GM23248 (cell line): ENCODE results near the gene FNDC3B. TPM values are rescaled to one million over a fixed set of nuclear protein-coding genes. Genes with fewer than 3 reads are reported as not detected.

ENCODE experiments used
- DNase-seq: peaks from one replicate; pipeline ENCODE4 v3.0.0-alpha.2; 2015
- H2AFZ ChIP-seq: fragments of 200-600 bp; sonication (generic); 2 replicates; pipeline ENCODE4 v1.6.1; 2016; ENCODE audit warnings: antibody characterized with exemption
- H3F3A ChIP-seq: fragments of 200-600 bp; sonication (generic); 2 replicates; pipeline ENCODE4 v1.6.1; 2016; ENCODE audit warnings: mild to moderate bottlenecking, antibody characterized with exemption, mixed run types; ENCODE audit not compliant: insufficient read depth
- H3K27ac ChIP-seq: fragments of 200-600 bp; sonication (generic); 2 replicates; pipeline ENCODE4 v1.5.1; 2016; ENCODE audit warnings: mild to moderate bottlenecking
- H3K27me3 ChIP-seq: fragments of 200-600 bp; sonication (generic); replicated peaks from 2 replicates; pipeline ENCODE4 v1.6.1; 2016; ENCODE audit warnings: mild to moderate bottlenecking; ENCODE audit not compliant: insufficient read depth
- H3K36me3 ChIP-seq: fragments of 200-600 bp; sonication (generic); 2 replicates; pipeline ENCODE4 v1.6.1; 2016; ENCODE audit warnings: low read depth, mild to moderate bottlenecking
- H3K4me1 ChIP-seq: fragments of 200-600 bp; sonication (generic); 2 replicates; pipeline ENCODE4 v1.6.1; 2016; ENCODE audit warnings: mild to moderate bottlenecking; ENCODE audit not compliant: insufficient read depth
- H3K4me2 ChIP-seq: fragments of 200-600 bp; sonication (generic); one replicate; pipeline ENCODE4 v1.6.1; 2016; ENCODE audit warnings: mild to moderate bottlenecking; ENCODE audit not compliant: unreplicated experiment
- H3K4me3 ChIP-seq: fragments of 200-600 bp; sonication (generic); 2 replicates; pipeline ENCODE4 v1.5.1; 2016; ENCODE audit warnings: mild to moderate bottlenecking
- H3K79me2 ChIP-seq: fragments of 200-600 bp; sonication (generic); 2 replicates; pipeline ENCODE4 v1.6.1; 2016; ENCODE audit warnings: mild to moderate bottlenecking; ENCODE audit not compliant: insufficient read depth
- H3K9ac ChIP-seq: fragments of 200-600 bp; sonication (generic); 2 replicates; pipeline ENCODE4 v1.6.1; 2016; ENCODE audit warnings: mild to moderate bottlenecking
- H3K9me2 ChIP-seq: fragments of 200-600 bp; sonication (generic); 2 replicates; pipeline ENCODE4 v1.6.1; 2016; ENCODE audit warnings: mixed run types, mild to moderate bottlenecking, moderate library complexity; ENCODE audit not compliant: insufficient read depth
- H3K9me3 ChIP-seq: fragments of 200-600 bp; sonication (generic); one replicate; pipeline ENCODE4 v1.6.1; 2017; ENCODE audit warnings: low read depth
- H4K20me1 ChIP-seq: fragments of 200-600 bp; sonication (generic); 2 replicates; pipeline ENCODE4 v1.6.0; 2016; ENCODE audit not compliant: insufficient read depth
- EZH2 ChIP-seq: fragments of 200-600 bp; sonication (generic); IDR thresholded peaks from 2 replicates; pipeline ENCODE4 v1.6.1; 2018; ENCODE audit warnings: antibody characterized with exemption, mild to moderate bottlenecking; ENCODE audit not compliant: insufficient read depth, poor library complexity, severe bottlenecking
- EZH2phosphoT487 ChIP-seq: fragments of 200-600 bp; sonication (generic); IDR thresholded peaks from 2 replicates; pipeline ENCODE4 v1.6.1; 2018; ENCODE audit warnings: antibody characterized with exemption, moderate library complexity, mild to moderate bottlenecking, low read depth; ENCODE audit not compliant: insufficient read depth
- WGBS, 2 experiments: methylation state at CpG; one replicate each; pipeline ENCODE4 v1.1.6; 2015 to 2017; ENCODE audit warnings: low lambda C conversion rate in 2 of 2, low coverage in 1 of 2; ENCODE audit errors: missing lambda C conversion rate in 2 of 2; 5-methylcytosine and 5-hydroxymethylcytosine counted together
- in situ Hi-C: fragments of 300-500 bp; cut with MboI; formaldehyde crosslinking; loops from 2 replicates; pipeline ENCODE4 v1.15.0; 2020
- polyA plus RNA-seq: library from polyadenylated mRNA; unstranded; fragments of >200 nt; fragmentation: Nextera tagmentation; extraction: Ambion mirVana; gene quantifications from 2 replicates; pipeline ENCODE4 v1.2.1, GENCODE V29; 2016
- total RNA-seq: library from RNA; depleted of rRNA; stranded (reverse); fragments of >200 nt; shearing (Covaris generic); gene quantifications from 2 replicates; pipeline ENCODE4 v1.2.3, GENCODE V29; 2014

FNDC3B gene
- total and polyA plus RNA-seq, 2 experiments from 2014 or later = 85.5 to 123 TPM

DNA sequence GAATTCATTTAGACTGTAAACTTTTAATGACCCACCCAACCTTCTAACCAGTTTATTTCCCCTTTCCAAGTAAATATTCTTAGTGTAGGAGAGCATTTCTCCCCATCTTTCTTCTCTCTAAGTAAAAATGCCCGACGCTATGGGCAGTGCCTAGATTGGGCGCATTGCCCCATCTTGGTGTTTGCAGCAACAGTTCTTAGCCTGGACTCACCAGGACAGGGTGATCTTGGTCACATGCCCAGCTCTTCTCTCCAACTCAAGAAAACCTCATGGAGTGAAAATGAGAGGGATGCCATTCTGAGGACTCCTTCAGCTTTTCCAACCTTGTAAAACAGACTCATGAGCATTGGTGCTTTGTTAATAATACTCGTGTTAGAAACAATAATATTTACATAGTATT is 332.2 kb downstream of the FNDC3B start:
- Histone ChIP-seq H3K36me3 (peaks cover 56% of the 10 kb centered on the region), H3K79me2 (peaks cover 22% of the 10 kb centered on the region; the same call in 1 of the 2 replicates), H3K9me3 (no peaks in the 10 kb centered on the region), H3K27me3 (no peaks in the 10 kb centered on the region), H4K20me1 (no peaks in the 10 kb centered on the region), H3K4me1 (no peaks in the 10 kb centered on the region), H3K4me2 (no peak overlapping the region), H3K9ac (no peak overlapping the region), H3F3A (peaks cover 16% of the 10 kb centered on the region), H3K9me2 (no peaks in the 10 kb centered on the region), H2AFZ (no peak overlapping the region), H3K27ac (no peak overlapping the region), H3K4me3 (no peak overlapping the region)
- in situ Hi-C loops = no loop called here
- TF ChIP-seq EZH2phosphoT487 (no peak), EZH2 (no peak)
- WGBS, 2 experiments = 86 to 87% methylated on average over 4 of the region's 4 CpGs
- no peak for DNase-seq

DNA sequence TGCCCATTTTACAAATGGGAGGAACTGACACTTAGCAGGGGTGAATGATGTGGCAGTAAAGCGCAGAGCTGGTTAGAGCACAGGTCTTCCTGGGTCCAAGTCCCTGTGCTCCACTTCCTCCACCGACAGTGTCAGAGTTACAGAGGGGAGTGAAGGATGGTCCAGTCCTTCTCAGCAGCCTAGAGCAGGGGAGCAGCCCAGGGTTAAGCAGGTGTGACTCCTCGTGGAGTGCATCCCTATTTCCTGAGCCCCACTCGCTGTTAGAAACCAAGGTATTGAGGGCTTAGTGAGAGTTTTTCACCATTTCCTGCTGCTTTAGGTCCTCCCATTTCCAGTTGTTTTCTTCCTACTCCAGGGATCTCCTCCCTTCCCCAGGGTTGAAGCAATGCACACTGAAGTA is 333.5 kb downstream of the FNDC3B start:
- 96 to 100% methylated on average over 4 of the region's 4 CpGs for WGBS, 2 experiments
- no peak overlapping the region for H3K9ac ChIP-seq
- no peak overlapping the region for H3K4me2 ChIP-seq
- H3K27ac ChIP-seq = no peak overlapping the region
- H3K4me3 ChIP-seq = no peak overlapping the region
- peaks cover 31% of the 10 kb centered on the region; the same call in 1 of the 2 replicates for H3K79me2 ChIP-seq
- H3K9me2 ChIP-seq = no peaks in the 10 kb centered on the region
- in situ Hi-C loops = no loop called here
- no peaks in the 10 kb centered on the region for H3K4me1 ChIP-seq
- DNase-seq = no peak
- peaks cover 12% of the 10 kb centered on the region for H3F3A ChIP-seq
- H4K20me1 ChIP-seq = no peaks in the 10 kb centered on the region
- no peak for TF ChIP-seq EZH2phosphoT487
- TF ChIP-seq EZH2 = no peak
- no peak overlapping the region for H2AFZ ChIP-seq
- no peaks in the 10 kb centered on the region for H3K27me3 ChIP-seq
- no peaks in the 10 kb centered on the region for H3K9me3 ChIP-seq
- H3K36me3 ChIP-seq = peaks cover 54% of the 10 kb centered on the region

DNA sequence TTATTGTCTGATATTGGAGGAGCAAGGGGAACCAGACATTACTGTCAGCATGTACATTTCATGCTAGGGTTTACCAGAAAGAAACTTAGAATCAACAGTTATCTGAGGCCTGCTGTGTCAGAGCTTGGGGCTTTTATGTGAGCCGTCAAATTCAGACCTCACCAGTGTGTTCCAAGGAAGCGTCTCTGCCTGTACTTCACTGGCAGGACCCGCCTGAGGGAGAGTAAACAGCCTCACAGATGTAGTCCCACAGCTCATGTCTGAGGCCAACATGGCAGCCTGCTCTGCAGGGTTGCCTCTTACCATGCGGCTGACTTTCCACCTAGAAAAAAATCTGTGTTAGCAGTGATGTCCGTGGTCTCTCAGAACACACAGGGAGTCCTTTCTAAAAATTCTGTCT is 334.5 kb downstream of the FNDC3B start:
- Histone ChIP-seq H4K20me1 (no peaks in the 10 kb centered on the region), H3K27me3 (no peaks in the 10 kb centered on the region), H3F3A (peaks cover 17% of the 10 kb centered on the region), H3K4me2 (no peak overlapping the region), H3K27ac (no peak overlapping the region), H2AFZ (no peak overlapping the region), H3K4me1 (no peaks in the 10 kb centered on the region), H3K36me3 (peaks cover 63% of the 10 kb centered on the region), H3K9me3 (no peaks in the 10 kb centered on the region), H3K9ac (no peak overlapping the region), H3K9me2 (no peaks in the 10 kb centered on the region), H3K4me3 (no peak overlapping the region), H3K79me2 (peaks cover 32% of the 10 kb centered on the region; the same call in 1 of the 2 replicates)
- in situ Hi-C loops = no loop called here
- 75 to 76% methylated on average over 5 of the region's 5 CpGs for WGBS, 2 experiments
- no peak for DNase-seq
- TF ChIP-seq EZH2 = no peak
- TF ChIP-seq EZH2phosphoT487 = no peak

DNA sequence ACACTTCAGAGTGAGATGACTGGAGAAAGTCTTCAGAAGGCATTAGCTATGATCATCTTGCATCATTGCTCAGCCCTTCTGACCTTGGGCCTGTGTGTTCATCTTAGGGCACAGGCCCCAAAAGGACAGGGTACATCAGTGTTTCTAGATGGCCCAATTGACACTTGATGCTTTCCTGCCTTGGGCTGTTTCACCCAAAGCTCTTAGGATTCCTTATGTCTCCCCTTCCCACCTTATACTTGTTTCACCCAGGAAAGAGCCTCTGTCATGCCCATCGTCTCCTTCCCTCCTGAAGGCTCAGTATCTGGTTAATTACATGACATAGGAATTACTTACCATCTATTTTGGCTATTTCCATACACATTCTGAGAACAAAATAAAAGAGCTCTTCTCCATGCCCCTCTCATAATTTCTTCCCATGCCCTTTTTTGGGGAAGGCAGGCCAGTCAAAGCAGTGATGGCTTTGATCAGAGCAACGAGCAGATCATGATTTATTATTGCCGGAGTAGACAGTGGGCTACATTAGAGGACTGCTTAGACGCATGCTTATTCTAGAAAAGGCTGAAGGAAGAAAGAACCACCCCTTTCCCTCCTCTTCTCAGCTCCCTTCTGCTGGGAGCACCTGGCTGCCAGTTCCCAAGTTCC is 335.9 kb downstream of the FNDC3B start:
- in situ Hi-C loops = no loop called here
- H3F3A ChIP-seq = peaks cover 18% of the 10 kb centered on the region
- no peak overlapping the region for H3K4me2 ChIP-seq
- H3K4me1 ChIP-seq = no peaks in the 10 kb centered on the region
- H3K27ac ChIP-seq = no peak overlapping the region
- no peak overlapping the region for H3K9ac ChIP-seq
- 66 to 75% methylated on average over 4 of the region's 4 CpGs for WGBS, 2 experiments
- no peaks in the 10 kb centered on the region for H3K9me2 ChIP-seq
- H3K79me2 ChIP-seq = peaks cover 34% of the 10 kb centered on the region; the same call in 1 of the 2 replicates
- H3K27me3 ChIP-seq = no peaks in the 10 kb centered on the region
- H3K9me3 ChIP-seq = no peaks in the 10 kb centered on the region
- no peak overlapping the region for H2AFZ ChIP-seq
- no peak for DNase-seq
- TF ChIP-seq EZH2phosphoT487 (no peak), EZH2 (no peak)
- peaks cover 67% of the 10 kb centered on the region for H3K36me3 ChIP-seq
- no peak overlapping the region for H3K4me3 ChIP-seq
- no peaks in the 10 kb centered on the region for H4K20me1 ChIP-seq

DNA sequence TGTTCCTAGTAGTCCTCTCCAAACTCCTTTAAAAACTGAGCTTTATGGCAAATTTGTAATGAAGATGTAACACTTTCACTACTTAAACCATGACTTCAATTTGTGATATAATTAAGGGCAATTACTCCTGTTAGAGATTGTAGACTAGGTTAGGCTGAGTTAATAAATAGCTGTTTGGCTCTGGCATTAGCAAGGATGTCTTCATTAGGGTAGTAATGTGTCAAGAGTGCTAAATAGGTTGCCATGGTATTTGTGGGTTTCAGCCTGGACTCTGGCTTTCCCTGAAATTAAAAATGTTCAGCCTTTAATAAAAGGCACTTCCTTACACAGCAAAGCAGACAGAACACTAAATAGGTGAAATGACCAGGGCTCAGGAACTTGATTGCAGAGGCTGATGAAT is 337.0 kb downstream of the FNDC3B start:
- H3K79me2 ChIP-seq = peaks cover 45% of the 10 kb centered on the region; the same call in 1 of the 2 replicates
- in situ Hi-C loops = no loop called here

More for the DNA sequence above, 337.0 kb downstream of the FNDC3B start:
- Histone ChIP-seq H2AFZ (no peak overlapping the region), H3K9me3 (no peaks in the 10 kb centered on the region), H3K27ac (no peak overlapping the region), H3K4me1 (no peaks in the 10 kb centered on the region), H3K27me3 (no peaks in the 10 kb centered on the region), H4K20me1 (no peaks in the 10 kb centered on the region), H3K4me3 (no peak overlapping the region), H3K9me2 (no peaks in the 10 kb centered on the region), H3K9ac (no peak overlapping the region), H3F3A (peaks cover 27% of the 10 kb centered on the region), H3K36me3 (peaks cover 67% of the 10 kb centered on the region), H3K4me2 (no peak overlapping the region)
- TF ChIP-seq EZH2 (no peak), EZH2phosphoT487 (no peak)
- DNase-seq = no peak
